Measurements from ENCODE around the gene ZFP62.

DNA sequence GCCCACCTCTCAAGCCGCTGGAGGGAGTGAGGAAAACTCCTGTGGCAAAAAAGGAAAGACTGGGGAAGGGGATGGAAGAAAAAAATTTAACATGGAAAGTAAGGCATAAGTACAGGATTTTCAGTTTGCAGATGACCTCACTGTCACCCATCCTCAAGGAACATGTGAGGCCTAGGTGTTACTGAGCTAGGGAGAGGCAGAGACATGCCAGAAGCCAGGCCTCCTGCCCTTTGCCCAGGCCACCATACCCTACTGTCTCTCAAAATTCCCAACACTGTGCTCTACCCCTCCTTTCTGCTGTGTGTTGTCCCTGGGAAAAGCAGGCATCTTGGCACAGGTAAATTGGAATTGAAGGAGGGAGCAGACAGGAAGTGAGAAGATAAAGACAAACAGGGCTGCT, 54.0 kb downstream of the ZFP62 start:
- 0 out of 2 replicates have a peak, but pooled peaks have one; percentile 23 for TF ChIP-seq POLR2A (IDR thresholded peaks at IDR 0.05; ENCODE audit: low read depth, low read length)
- no peak for TF ChIP-seq POU2F2 (IDR thresholded peaks at IDR 0.05; ENCODE audit: low read depth, low read length)

All from GM12891 (cell line).